GM19240 (cell line): ENCODE results near the gene PARVB.
"Not testable (repeated sequence)": the region's sequence is repeated elsewhere in the genome, so short reads cannot be mapped to it uniquely, and the experiment has no call there.

ENCODE experiments used
- DNase-seq: peaks from one replicate; pipeline ENCODE4 v3.0.0; 2011; ENCODE audit warnings: low spot score; ENCODE audit not compliant: insufficient read length

Gene PARVB

DNA sequence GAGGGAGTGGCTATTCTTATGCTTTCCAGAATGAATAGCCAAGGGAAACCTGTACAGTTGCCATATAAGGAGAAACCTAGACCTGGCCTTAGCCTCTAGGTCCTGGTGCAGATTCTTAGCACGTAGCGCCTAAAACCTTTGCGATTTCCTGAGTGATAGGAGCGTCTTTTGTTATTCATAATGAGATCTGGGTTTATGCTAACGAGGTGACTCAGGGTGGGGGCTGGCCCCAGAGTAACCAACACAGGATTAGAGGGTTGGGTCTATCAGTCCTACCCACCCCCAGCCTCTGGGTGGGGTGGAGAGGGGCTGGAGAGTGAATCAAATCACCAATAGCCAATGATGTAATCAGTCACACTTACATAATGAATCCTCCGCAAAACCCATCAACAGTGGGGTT lies 83.2 kb downstream of the PARVB start:
- no peak for DNase-seq

- no peak for DNase-seq
Measured at GRCh38 chr22:44108076-44108475, 84.0 kb downstream of the PARVB start.

DNA sequence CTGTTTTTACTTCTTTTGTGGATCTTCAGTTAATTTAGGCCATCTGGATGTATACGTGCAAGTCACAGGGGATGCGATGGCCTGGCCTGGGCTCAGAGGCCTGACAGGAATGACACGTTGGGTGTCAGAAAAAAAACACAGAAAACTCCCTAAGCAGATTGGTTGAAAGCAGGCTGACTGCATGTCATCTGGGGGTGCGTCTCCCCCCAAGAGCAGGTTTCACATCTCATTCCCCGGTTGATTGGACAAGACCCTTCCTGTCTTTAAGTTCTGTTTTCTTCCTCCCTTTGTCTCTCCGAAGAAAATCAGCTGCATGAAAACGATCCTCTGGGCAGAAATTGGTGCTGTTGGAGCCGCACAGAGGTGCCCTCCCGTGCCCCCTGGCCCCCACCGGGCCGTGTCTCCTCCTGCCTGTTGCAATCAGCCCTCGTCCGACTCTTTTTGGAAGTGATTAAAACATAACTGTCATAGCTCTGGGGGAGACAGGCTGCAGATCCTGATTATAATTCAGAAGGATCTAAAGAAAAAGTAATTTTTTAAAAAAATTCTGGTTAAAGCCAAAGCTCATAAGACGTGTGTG lies 84.8 kb downstream of the PARVB start:
- DNase-seq = no peak

DNA sequence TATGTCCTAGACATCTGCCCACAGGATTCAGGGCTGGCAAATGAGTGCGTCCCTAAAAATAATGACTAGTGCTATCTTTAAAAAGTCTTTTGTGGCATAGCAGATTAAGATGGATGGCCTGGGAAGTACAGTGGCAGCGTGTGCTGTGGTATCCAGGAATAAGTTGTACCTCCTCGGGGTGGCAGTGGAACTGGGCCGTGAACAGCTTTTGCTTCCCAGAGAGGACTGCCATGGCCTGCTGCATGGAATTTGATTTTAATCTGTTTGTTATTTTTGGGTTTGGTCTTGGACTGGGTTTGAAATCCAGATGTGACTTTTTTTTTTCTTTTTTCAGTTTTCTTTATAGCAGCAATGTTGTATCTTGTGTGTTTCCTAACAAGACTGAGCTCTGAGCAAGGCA lies 85.3 kb downstream of the PARVB start:
- no peak for DNase-seq

DNA sequence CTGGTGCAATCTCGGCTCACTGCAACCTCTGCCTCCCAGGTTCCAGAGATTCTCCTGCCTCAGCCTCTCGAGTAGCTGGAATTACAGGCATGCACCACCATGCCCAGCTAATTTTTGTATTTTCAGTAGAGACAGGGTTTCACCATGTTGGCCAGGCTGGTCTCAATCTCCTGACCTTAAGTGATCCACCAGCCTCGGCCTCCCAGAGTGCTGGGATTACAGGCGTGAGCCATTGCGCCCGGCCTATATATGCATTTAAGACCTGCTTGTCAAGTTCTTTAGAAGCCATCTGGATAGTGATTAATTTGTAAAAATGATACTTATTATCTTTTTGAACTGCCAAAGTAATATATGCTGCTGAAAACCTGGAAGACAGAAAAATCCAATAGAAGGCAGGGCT lies 86.6 kb downstream of the PARVB start:
- not testable (repeated sequence) for DNase-seq

DNA sequence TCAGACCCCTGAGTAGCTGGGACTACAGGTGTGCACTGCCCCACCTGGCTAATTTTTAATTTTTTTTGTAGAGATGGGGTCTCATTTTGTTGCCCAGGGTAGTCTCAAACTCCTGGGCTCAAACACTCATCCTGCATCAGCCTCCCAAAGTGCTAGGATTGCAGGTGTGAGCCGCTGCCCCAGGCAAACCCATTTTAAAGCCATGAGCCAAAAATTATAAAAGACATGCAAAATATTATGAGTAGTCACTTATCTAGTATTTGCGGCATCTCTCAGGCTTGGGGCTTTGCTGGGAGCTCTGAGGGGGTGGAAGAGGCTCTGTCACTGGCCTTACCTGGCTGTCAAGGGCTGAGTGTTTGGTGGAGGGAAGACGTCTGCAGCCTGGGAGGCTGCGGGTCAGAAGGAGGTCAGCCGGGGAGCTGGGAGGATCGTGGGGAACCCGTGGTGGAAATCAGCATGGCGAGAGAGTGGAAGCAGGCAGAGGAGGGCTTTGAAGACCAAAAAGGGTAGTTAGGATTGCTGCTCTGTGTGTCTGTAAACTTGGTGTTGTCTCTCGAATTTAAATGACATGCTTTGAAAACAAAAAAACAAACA lies 87.6 kb downstream of the PARVB start:
- no peak for DNase-seq

DNA sequence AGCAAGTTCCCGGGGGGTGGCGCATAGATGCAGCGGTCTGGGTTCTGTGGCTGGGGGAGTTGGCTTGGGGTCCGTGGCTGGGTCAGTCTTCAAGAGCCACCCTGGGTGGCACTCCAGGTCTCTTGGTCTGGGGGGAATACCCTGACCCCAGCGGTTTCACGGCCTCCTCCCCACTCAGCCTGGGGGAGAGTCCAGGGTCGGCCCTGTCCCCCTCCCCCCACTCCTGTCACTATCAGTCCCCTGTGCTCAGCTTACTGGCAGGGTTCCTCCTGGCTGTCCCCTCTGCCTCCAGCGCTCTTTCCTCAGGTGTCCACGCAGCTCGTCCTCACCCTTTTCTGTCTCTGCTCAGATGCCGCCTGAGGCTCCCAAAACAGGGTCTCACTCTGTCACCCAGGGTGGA lies 88.1 kb downstream of the PARVB start:
- DNase-seq = no peak

GRCh38 chr22:44116331-44116730 lies 92.2 kb downstream of the PARVB start:
- no peak for DNase-seq

GRCh38 chr22:44116755-44117684 lies 92.9 kb downstream of the PARVB start:
- DNase-seq = no peak

- no peak for DNase-seq
Measured at GRCh38 chr22:44117746-44118145, 93.6 kb downstream of the PARVB start.

GRCh38 chr22:44118645-44119315 lies 94.7 kb downstream of the PARVB start:
- no peak for DNase-seq

- no peak for DNase-seq
Measured at GRCh38 chr22:44119669-44120313, 95.7 kb downstream of the PARVB start.

DNA sequence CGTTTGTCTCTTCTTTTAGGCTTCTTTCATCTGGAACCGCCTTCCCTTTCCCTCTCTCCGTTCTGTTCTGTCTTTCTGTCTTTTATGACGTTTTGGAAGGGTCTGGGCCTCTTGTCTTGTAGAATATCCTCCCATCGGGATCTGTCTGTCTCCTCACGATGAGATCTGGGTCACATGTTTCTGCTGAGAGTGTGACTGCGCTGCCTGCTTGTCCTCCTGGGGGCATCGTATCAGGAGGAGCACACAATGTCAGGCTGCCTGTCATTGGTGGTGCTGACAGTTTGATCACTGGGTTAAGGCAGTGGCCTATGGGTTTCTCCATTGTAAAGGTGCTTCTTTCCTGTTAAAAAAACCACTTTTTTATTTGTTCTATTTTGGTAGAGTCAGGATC lies 96.2 kb downstream of the PARVB start:
- no peak for DNase-seq

GRCh38 chr22:44125421-44125820 lies 101.3 kb downstream of the PARVB start:
- DNase-seq = no peak

- no peak for DNase-seq
Measured at GRCh38 chr22:44126807-44127206, 102.7 kb downstream of the PARVB start.

- DNase-seq = no peak
Measured at GRCh38 chr22:44127356-44127755, 103.3 kb downstream of the PARVB start.

- no peak for DNase-seq
Measured at GRCh38 chr22:44128958-44129618, 105.0 kb downstream of the PARVB start.

GRCh38 chr22:44129619-44129976 lies 105.5 kb downstream of the PARVB start:
- DNase-seq = no peak

DNA sequence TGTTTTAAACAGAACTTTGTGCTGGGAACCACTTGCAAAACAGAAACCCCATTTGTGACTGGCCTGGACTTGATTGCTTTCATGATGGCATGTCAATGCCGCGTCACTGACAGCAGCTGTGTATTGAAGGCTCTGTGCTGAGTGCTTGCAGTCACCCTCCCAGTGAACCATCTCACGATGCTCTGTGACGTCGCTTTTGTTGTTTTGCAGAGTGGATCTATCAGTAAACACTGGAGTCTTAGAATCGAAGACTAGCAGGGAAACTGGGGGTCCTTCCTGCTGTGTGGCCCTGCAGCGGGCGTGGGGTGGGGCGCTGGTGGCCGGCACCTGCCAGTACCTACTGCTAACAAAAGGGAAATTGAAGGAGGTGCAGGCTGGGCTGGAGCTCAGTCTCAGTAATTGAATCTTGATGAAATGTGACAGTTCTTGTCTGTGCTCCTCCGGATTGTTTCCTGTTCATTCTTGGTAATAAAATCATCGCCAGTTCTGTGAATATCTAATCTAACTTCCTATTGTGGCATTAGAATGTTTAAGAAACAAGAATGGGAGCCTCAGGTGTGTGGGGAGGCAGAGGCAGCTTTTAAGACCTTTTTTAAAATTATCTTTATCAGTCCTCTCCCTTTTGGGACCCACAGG lies 106.1 kb downstream of the PARVB start:
- no peak for DNase-seq

- no peak for DNase-seq
Measured at GRCh38 chr22:44131412-44131811, 107.3 kb downstream of the PARVB start.
